Fibroblast of lung (primary cell): ENCODE measurements around the gene CADM2. TPM values are rescaled to one million over a fixed set of nuclear protein-coding genes. Genes with fewer than 3 reads are reported as not detected.

Experiments used
- DNase-seq, 2 donors: peaks; one replicate each; pipeline versions ENCODE4 v3.0.0 to v3.0.0-alpha.2; 2010; ENCODE audit warnings: low read depth in 2 of 2
- H2AFZ ChIP-seq: 2 replicates; pipeline ENCODE4 v1.5.1; 2012; ENCODE audit warnings: low read length, control low read depth, inconsistent platforms
- H3K27ac ChIP-seq: 2 replicates; pipeline ENCODE4 v1.5.1; 2011; ENCODE audit warnings: low read length, control low read depth; ENCODE audit not compliant: insufficient read depth
- H3K27me3 ChIP-seq: 2 replicates; pipeline ENCODE4 v1.5.1; 2011; ENCODE audit warnings: mild to moderate bottlenecking, low read length; ENCODE audit not compliant: control insufficient read depth, insufficient read depth
- H3K36me3 ChIP-seq: 2 replicates; pipeline ENCODE4 v1.5.1; 2011; ENCODE audit warnings: low read length; ENCODE audit not compliant: control insufficient read depth, insufficient read depth
- H3K4me1 ChIP-seq: 2 replicates; pipeline ENCODE4 v1.5.1; 2011; ENCODE audit warnings: low read length; ENCODE audit not compliant: control insufficient read depth, insufficient read depth; ENCODE audit errors: extremely low read depth
- H3K4me2 ChIP-seq: 2 replicates; pipeline ENCODE4 v1.5.1; 2011; ENCODE audit warnings: low read length, control low read depth; ENCODE audit not compliant: insufficient read depth; ENCODE audit errors: extremely low read depth
- H3K4me3 ChIP-seq, 4 experiments: fragments of 200-600 bp in 1 of 4; sonication (generic) in 1 of 4; replicated peaks in 1 of 4; 2 replicates each; pipeline ENCODE4 v1.5.1; 2011 to 2016; ENCODE audit warnings: low read length in 4 of 4, low read depth in 3 of 4, mild to moderate bottlenecking in 3 of 4, control low read depth in 2 of 4, inconsistent platforms in 1 of 4, mixed read lengths in 1 of 4; ENCODE audit not compliant: insufficient read depth in 1 of 4; ENCODE audit errors: control extremely low read depth in 1 of 4
- H3K79me2 ChIP-seq: 2 replicates; pipeline ENCODE4 v1.5.1; 2012; ENCODE audit warnings: mild to moderate bottlenecking, low read length, inconsistent platforms; ENCODE audit not compliant: control insufficient read depth, insufficient read depth
- H3K9ac ChIP-seq: 2 replicates; pipeline ENCODE4 v1.5.1; 2011; ENCODE audit warnings: mild to moderate bottlenecking, low read length, control low read depth; ENCODE audit not compliant: insufficient read depth
- H3K9me3 ChIP-seq: 2 replicates; pipeline ENCODE4 v1.5.1; 2012; ENCODE audit warnings: low read depth, low read length; ENCODE audit not compliant: control insufficient read depth, insufficient read depth
- H4K20me1 ChIP-seq: 2 replicates; pipeline ENCODE4 v1.5.1; 2011; ENCODE audit warnings: low read length; ENCODE audit not compliant: control insufficient read depth, insufficient read depth; ENCODE audit errors: extremely low read depth
- CTCF ChIP-seq, 2 donors: IDR thresholded peaks in 1 of 2; conservative IDR thresholded peaks in 1 of 2; 1 replicate in 1 of 2; 2 replicates in 1 of 2; pipeline ENCODE4 v1.5.1; 2011 to 2012; ENCODE audit warnings: low read length in 2 of 2, control low read depth in 1 of 2, inconsistent platforms in 1 of 2, low read depth in 1 of 2, mild to moderate bottlenecking in 1 of 2
- EZH2 ChIP-seq: IDR thresholded peaks from 2 replicates; pipeline ENCODE4 v1.5.1; 2012; ENCODE audit warnings: low read length, control low read depth, mild to moderate bottlenecking; ENCODE audit errors: missing control alignments
- polyA plus RNA-seq, 2 donors: library from polyadenylated mRNA; depleted of rRNA in 1 of 2; stranded (reverse) in 1 of 2; unstranded in 1 of 2; fragments of >200 nt; gene quantifications; 2 replicates each; pipeline ENCODE4 v1.2.1, GENCODE V29; 2011 to 2012; ENCODE audit warnings: missing spikeins in 1 of 2
- total RNA-seq: library from RNA; depleted of rRNA; stranded (reverse); fragments of >200 nt; gene quantifications from 2 replicates; pipeline ENCODE4 v1.2.1, GENCODE V29; 2014

CADM2 gene
- total and polyA plus RNA-seq, 2 donors (not counting 1 experiment from before 2014, with no cell fraction given) = under 0.01 to 0.12 TPM

DNA sequence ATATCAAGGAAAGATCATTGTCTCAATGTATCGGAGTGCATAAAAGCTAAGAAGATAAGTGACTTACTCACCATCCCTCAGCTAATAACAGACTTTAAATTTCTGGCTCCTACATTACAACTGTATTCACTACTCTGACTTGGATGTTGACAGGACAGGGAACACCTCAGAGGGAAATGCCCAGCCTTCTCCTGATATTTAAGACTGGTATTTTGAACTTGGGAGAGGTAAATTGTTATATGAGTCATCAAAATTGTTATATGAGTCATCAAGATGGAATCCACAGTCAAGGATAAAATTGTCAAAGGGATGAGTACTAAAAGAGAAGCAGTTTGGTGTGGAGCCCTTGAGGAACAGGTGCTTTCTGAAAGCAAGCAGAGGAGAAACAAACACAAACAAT lies 1070.8 kb downstream of the CADM2 start:
- Histone ChIP-seq H3K9ac (no peak overlapping the region), H4K20me1 (no peaks in the 10 kb centered on the region), H3K27ac (no peak overlapping the region), H3K4me3 (no peak overlapping the region), H3K79me2 (no peaks in the 10 kb centered on the region), H3K9me3 (no peaks in the 10 kb centered on the region), H3K27me3 (no peaks in the 10 kb centered on the region), H2AFZ (no peak overlapping the region), H3K4me1 (no peaks in the 10 kb centered on the region), H3K36me3 (no peaks in the 10 kb centered on the region), H3K4me2 (no peak overlapping the region)
- TF ChIP-seq CTCF (conservative IDR thresholded peaks at IDR 0.05 in 1 of 2, IDR thresholded peaks at IDR 0.05 in 1 of 2; ENCODE audit: low read depth in 1 of 2, low read length in 2 of 2) (no peak), EZH2 (no peak)
- peak in 1 of 2 donors; percentile 17 for DNase-seq

- no peak for TF ChIP-seq EZH2
- TF ChIP-seq CTCF (conservative IDR thresholded peaks at IDR 0.05 in 1 of 2, IDR thresholded peaks at IDR 0.05 in 1 of 2; ENCODE audit: low read depth in 1 of 2, low read length in 2 of 2) = no peak
- no peak overlapping the region for H3K9ac ChIP-seq
- H3K4me2 ChIP-seq = no peak overlapping the region
- no peaks in the 10 kb centered on the region for H3K4me1 ChIP-seq
- no peak overlapping the region for H2AFZ ChIP-seq
- H3K27ac ChIP-seq = no peak overlapping the region
- no peak overlapping the region for H3K4me3 ChIP-seq
- no peak for DNase-seq
- no peaks in the 10 kb centered on the region for H3K27me3 ChIP-seq
- H3K9me3 ChIP-seq = no peaks in the 10 kb centered on the region
- H3K79me2 ChIP-seq = no peaks in the 10 kb centered on the region
- H3K36me3 ChIP-seq = no peaks in the 10 kb centered on the region
- H4K20me1 ChIP-seq = no peaks in the 10 kb centered on the region
These were observed 1079.1 kb downstream of the CADM2 start for GRCh38 chr3:86037916-86038315.

DNA sequence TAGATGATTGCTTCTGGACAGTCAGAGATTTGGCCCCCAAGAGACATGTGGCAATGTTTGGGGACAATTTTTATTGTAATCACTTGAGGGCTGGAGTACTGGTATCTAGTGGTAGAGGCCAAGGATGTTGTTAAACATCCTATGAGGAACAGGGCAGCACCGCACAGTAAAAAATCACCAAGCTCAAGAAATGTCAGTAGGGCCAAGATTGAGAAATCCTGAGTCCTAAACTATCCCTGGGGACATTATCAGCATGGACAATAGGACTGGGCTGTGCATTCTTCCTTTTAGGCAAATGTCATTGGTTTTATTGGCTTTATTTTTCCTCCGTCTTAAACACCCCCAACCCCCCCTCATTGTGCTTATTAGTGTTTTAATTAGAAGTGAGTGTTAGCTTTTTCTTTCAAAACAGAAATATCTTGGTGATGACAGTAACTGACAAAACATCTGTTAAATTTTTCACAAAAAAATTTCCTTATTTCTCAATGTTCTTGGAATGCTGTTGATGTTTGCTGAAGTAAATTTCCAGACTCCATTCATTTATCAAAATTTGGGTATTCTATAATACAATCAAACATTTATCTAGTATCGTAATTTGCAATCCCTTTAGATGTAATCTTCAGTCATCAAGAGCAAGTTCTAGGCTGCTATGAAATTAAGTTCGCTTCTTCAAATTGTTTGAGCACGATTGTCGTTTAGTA lies 1087.8 kb downstream of the CADM2 start:
- no peaks in the 10 kb centered on the region for H3K9me3 ChIP-seq
- no peak for DNase-seq
- no peaks in the 10 kb centered on the region for H3K36me3 ChIP-seq
- H3K9ac ChIP-seq = no peak overlapping the region
- TF ChIP-seq EZH2 = no peak
- no peak for TF ChIP-seq CTCF (conservative IDR thresholded peaks at IDR 0.05 in 1 of 2, IDR thresholded peaks at IDR 0.05 in 1 of 2; ENCODE audit: low read depth in 1 of 2, low read length in 2 of 2)
- no peak overlapping the region for H3K4me3 ChIP-seq
- no peaks in the 10 kb centered on the region for H3K27me3 ChIP-seq
- H3K27ac ChIP-seq = no peak overlapping the region
- H3K79me2 ChIP-seq = no peaks in the 10 kb centered on the region
- H3K4me1 ChIP-seq = no peaks in the 10 kb centered on the region
- H4K20me1 ChIP-seq = no peaks in the 10 kb centered on the region
- H2AFZ ChIP-seq = no peak overlapping the region
- no peak overlapping the region for H3K4me2 ChIP-seq
